GM12873 (cell line): ENCODE results near the gene FZD1.

ENCODE experiments used
- CTCF ChIP-seq: IDR thresholded peaks from 2 replicates; pipeline ENCODE4 v1.5.1; 2012; ENCODE audit warnings: low read depth, mild to moderate bottlenecking, moderate library complexity, low read length, control low read depth; ENCODE audit not compliant: insufficient read depth; ENCODE audit errors: missing control alignments

The FZD1 gene

GRCh38 chr7:91266067-91266688, 1.9 kb downstream of the FZD1 start:
- no peak for TF ChIP-seq CTCF

GRCh38 chr7:91266689-91267090, 2.5 kb downstream of the FZD1 start:
- TF ChIP-seq CTCF: no peak

GRCh38 chr7:91267171-91267955, 3.1 kb downstream of the FZD1 start:
- TF ChIP-seq CTCF: no peak

GRCh38 chr7:91270372-91270771, 6.1 kb downstream of the FZD1 start:
- no peak for TF ChIP-seq CTCF

- no peak for TF ChIP-seq CTCF
Observed at GRCh38 chr7:91276909-91277308, 12.7 kb downstream of the FZD1 start.

- no peak for TF ChIP-seq CTCF
Observed at GRCh38 chr7:91280185-91280584, 16.0 kb downstream of the FZD1 start.

GRCh38 chr7:91280604-91281003, 16.4 kb downstream of the FZD1 start:
- TF ChIP-seq CTCF: no peak
